Neural crest cell (in vitro differentiated cells): ENCODE results near the gene MTCL1. TPM values are rescaled to one million over a fixed set of nuclear protein-coding genes. Genes with fewer than 3 reads are reported as not detected.

ENCODE experiments used
- DNase-seq: peaks from one replicate; pipeline ENCODE4 v3.0.0; 2021; ENCODE audit warnings: low read depth, mixed read lengths, low spot score
- H3K27ac Mint-ChIP-seq: one replicate; pipeline ENCODE4 v1.8.0; 2021; ENCODE audit warnings: mild to moderate bottlenecking, mixed read lengths; ENCODE audit not compliant: unreplicated experiment
- H3K27me3 Mint-ChIP-seq: 2 replicates; pipeline ENCODE4 v1.8.0; 2021; ENCODE audit warnings: low read depth, mild to moderate bottlenecking, mixed read lengths
- H3K36me3 Mint-ChIP-seq: 2 replicates; pipeline ENCODE4 v1.8.0; 2021; ENCODE audit warnings: low read depth, mild to moderate bottlenecking, mixed read lengths
- H3K4me1 Mint-ChIP-seq: 2 replicates; pipeline ENCODE4 v1.8.0; 2021; ENCODE audit warnings: mixed read lengths
- H3K4me3 Mint-ChIP-seq: one replicate; pipeline ENCODE4 v1.8.0; 2021; ENCODE audit warnings: mild to moderate bottlenecking, mixed read lengths
- H3K9me3 Mint-ChIP-seq: 2 replicates; pipeline ENCODE4 v1.8.0; 2021; ENCODE audit warnings: mixed read lengths
- total RNA-seq: library from RNA; stranded (reverse); gene quantifications from 2 replicates; pipeline ENCODE4 v1.2.1, GENCODE V29; 2021
- TF ChIP-seq, protein P1 (sequence below): fragments of 200-600 bp; sonication (generic); conservative IDR thresholded peaks from 2 replicates; pipeline ENCODE4 v1.5.0; 2021; ENCODE audit warnings: antibody characterized with exemption, mild to moderate bottlenecking

The MTCL1 gene
- total RNA-seq, 1 donor from 2014 or later, result 17.8 TPM

DNA sequence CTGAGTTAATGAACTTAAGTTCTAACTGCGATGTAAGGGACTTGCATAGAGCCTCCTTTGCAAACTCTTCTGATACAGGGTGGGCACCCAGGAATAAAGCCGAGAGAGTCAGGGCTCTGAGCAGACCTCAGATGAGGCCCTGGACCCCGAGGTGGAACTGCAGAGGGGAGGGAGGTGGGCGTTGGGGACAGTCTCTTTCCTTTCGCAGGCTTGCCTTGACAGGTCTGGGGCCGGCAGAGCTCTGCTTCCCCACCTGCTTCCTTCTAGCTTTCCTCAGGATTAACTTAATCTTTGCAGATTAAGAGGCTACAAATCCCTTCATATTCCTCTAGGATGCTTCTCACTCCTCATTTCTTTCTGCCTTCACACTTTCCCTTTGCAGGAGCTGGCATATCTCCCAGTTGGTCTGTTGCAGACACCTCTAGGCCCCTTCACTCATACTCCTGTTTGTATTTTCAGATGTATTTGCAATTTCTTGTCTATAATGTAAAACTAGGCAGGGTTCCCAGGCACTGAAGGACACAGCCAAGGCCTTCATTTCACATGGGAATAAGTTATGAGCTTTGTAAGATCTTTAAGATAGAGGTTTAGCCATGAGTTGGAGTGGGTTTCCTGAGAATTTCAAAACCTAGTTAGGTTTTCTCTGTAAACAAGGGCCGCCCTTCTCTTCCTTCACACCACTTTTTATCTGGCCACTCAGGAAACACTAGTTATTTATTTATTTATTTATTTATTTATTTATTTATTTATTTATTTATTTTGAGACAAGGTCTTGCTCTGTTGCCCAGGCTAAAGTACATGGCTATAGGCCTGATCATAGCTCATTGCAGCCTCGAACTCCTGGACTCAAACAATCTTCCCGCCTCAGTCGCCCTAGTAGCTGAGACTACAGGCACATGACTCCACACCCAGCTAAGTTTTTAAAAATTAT is 70.9 kb downstream of the MTCL1 start:
- TF ChIP-seq, protein P1, sequence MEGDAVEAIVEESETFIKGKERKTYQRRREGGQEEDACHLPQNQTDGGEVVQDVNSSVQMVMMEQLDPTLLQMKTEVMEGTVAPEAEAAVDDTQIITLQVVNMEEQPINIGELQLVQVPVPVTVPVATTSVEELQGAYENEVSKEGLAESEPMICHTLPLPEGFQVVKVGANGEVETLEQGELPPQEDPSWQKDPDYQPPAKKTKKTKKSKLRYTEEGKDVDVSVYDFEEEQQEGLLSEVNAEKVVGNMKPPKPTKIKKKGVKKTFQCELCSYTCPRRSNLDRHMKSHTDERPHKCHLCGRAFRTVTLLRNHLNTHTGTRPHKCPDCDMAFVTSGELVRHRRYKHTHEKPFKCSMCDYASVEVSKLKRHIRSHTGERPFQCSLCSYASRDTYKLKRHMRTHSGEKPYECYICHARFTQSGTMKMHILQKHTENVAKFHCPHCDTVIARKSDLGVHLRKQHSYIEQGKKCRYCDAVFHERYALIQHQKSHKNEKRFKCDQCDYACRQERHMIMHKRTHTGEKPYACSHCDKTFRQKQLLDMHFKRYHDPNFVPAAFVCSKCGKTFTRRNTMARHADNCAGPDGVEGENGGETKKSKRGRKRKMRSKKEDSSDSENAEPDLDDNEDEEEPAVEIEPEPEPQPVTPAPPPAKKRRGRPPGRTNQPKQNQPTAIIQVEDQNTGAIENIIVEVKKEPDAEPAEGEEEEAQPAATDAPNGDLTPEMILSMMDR, result no peak
- Mint-ChIP-seq H3K4me3 (no peak overlapping the region), H3K27ac (no peak overlapping the region), H3K4me1 (peaks cover 45% of the 10 kb centered on the region), H3K9me3 (no peaks in the 10 kb centered on the region), H3K36me3 (no peaks in the 10 kb centered on the region), H3K27me3 (no peaks in the 10 kb centered on the region)
- DNase-seq, result no peak

DNA sequence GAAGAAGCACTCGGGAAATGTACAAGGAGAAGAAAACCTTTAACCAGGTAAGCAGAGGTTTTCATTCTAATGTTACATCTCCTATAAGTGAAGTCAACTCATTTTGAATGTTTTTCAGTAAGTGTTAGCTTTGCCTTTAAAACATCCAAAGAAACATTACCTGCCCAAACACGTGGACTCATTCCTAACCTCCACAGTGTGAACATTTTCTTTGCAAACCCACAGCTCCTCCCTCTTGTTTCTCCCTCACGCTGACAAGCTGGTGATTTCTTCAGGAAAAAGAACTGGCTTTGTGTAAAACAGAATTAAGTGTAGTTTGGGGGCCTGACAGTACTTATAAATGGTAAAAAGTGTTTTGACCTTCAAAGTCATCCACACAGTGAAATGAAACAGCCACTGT is 72.5 kb downstream of the MTCL1 start:
- Mint-ChIP-seq H3K9me3 (no peaks in the 10 kb centered on the region), H3K27me3 (no peaks in the 10 kb centered on the region), H3K4me3 (no peak overlapping the region), H3K36me3 (no peaks in the 10 kb centered on the region), H3K4me1 (peaks cover 53% of the 10 kb centered on the region), H3K27ac (no peak overlapping the region)
- TF ChIP-seq, protein P1, result no peak
- DNase-seq, result no peak

DNA sequence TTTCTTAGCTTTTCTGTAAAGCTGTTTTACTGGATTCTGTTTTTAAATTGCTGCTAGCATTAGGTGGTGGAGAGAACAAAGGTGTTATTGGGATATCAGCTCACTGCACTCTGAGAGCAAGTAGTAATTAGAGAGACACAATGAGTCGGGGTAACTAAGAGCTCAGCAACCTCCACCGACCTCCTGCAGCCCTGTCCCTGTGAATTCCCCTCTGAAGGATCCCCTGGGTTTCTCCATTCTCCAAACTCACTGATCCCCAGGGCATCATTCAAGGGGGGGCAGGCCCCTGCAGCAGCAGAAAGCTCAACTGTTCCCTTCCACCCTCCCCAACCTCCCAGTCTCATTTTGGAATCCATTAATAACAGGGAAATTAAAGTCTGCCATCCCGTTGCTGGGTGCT is 73.0 kb downstream of the MTCL1 start:
- Mint-ChIP-seq H3K9me3 (no peaks in the 10 kb centered on the region), H3K36me3 (no peaks in the 10 kb centered on the region)

GRCh38 chr18:8778824-8779223 is 73.5 kb downstream of the MTCL1 start:
- peaks cover 53% of the 10 kb centered on the region for H3K4me1 Mint-ChIP-seq
- no peaks in the 10 kb centered on the region for H3K27me3 Mint-ChIP-seq
- no peaks in the 10 kb centered on the region for H3K36me3 Mint-ChIP-seq
- H3K27ac Mint-ChIP-seq, result peak overlapping the region; percentile 15
- H3K4me3 Mint-ChIP-seq, result no peak overlapping the region
- no peaks in the 10 kb centered on the region for H3K9me3 Mint-ChIP-seq
- DNase-seq, result no peak
- TF ChIP-seq, protein P1, result no peak

More for the DNA sequence above, 73.0 kb downstream of the MTCL1 start:
- Mint-ChIP-seq H3K27me3 (no peaks in the 10 kb centered on the region), H3K4me3 (no peak overlapping the region), H3K27ac (peak overlapping the region; percentile 15), H3K4me1 (peaks cover 53% of the 10 kb centered on the region)
- DNase-seq, result no peak
- TF ChIP-seq, protein P1, result no peak

DNA sequence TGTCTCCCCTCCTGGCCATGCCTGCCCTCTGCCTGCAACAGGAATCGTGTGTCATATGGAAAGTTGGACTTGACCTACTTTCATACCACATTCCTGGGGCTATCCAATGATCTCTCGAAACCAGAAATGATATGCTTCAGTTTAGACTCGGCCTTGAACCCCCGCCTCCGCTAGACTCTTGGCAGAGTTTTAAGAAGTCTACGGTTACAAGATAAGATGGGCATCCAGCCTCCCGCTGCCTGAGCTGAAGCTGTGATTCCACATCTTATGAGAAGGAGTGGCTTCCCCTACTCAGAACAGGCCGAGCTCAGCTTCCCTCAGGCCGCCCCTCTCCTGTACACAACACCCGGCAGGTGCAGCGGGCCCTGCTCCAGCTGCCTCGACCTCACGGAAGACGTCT is 73.9 kb downstream of the MTCL1 start:
- DNase-seq, result no peak
- Mint-ChIP-seq H3K27ac (no peak overlapping the region), H3K9me3 (no peaks in the 10 kb centered on the region), H3K4me3 (no peak overlapping the region), H3K36me3 (no peaks in the 10 kb centered on the region), H3K27me3 (no peaks in the 10 kb centered on the region), H3K4me1 (peaks cover 51% of the 10 kb centered on the region)
- TF ChIP-seq, protein P1, result no peak
